Stimulated activated CD8-positive, alpha-beta memory T cell treated with anti-CD3 and anti-CD28 coated beads, Interleukin-2, amount 100 ng/mL, for 1 hour (primary cell): ENCODE data around the gene VEGFA.

Experiments used
- DNase-seq, 2 donors: peaks; one replicate each; pipeline ENCODE4 v3.0.0-alpha.2; 2020; ENCODE audit warnings: low read depth in 2 of 2

Gene VEGFA

DNA sequence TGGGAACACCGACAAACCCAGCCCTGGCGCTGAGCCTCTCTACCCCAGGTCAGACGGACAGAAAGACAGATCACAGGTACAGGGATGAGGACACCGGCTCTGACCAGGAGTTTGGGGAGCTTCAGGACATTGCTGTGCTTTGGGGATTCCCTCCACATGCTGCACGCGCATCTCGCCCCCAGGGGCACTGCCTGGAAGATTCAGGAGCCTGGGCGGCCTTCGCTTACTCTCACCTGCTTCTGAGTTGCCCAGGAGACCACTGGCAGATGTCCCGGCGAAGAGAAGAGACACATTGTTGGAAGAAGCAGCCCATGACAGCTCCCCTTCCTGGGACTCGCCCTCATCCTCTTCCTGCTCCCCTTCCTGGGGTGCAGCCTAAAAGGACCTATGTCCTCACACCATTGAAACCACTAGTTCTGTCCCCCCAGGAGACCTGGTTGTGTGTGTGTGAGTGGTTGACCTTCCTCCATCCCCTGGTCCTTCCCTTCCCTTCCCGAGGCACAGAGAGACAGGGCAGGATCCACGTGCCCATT, 15.3 kb downstream of the VEGFA start:
- no peak for DNase-seq

DNA sequence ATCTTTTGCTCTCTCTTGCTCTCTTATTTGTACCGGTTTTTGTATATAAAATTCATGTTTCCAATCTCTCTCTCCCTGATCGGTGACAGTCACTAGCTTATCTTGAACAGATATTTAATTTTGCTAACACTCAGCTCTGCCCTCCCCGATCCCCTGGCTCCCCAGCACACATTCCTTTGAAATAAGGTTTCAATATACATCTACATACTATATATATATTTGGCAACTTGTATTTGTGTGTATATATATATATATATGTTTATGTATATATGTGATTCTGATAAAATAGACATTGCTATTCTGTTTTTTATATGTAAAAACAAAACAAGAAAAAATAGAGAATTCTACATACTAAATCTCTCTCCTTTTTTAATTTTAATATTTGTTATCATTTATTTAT, 15.9 kb downstream of the VEGFA start:
- no peak for DNase-seq

GRCh38 chr6:43786664-43787329, 16.8 kb downstream of the VEGFA start:
- DNase-seq: no peak

GRCh38 chr6:43788301-43788700, 18.3 kb downstream of the VEGFA start:
- DNase-seq: no peak

GRCh38 chr6:43789447-43789846, 19.4 kb downstream of the VEGFA start:
- no peak for DNase-seq

DNA sequence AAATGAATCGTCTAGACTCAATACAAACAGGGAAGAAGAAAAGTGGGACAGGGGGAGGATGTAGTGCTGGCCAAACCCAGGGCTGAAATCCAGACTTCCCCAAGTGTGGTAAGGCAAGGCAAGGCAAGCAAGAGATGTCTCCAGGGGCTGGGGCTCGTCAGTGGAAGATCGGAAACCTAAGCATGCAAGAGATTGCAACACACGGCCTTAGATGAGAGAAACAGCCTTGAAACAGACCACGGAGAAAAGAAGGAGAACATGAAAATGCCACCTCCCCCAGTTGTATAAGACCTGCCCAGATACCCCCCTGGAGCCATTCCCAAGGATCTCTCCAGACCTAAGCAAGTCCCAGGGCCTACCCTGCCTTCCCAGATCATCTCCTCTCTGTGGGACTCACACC, 20.0 kb downstream of the VEGFA start:
- no peak for DNase-seq

GRCh38 chr6:43791745-43792422, 21.9 kb downstream of the VEGFA start:
- no peak for DNase-seq

DNA sequence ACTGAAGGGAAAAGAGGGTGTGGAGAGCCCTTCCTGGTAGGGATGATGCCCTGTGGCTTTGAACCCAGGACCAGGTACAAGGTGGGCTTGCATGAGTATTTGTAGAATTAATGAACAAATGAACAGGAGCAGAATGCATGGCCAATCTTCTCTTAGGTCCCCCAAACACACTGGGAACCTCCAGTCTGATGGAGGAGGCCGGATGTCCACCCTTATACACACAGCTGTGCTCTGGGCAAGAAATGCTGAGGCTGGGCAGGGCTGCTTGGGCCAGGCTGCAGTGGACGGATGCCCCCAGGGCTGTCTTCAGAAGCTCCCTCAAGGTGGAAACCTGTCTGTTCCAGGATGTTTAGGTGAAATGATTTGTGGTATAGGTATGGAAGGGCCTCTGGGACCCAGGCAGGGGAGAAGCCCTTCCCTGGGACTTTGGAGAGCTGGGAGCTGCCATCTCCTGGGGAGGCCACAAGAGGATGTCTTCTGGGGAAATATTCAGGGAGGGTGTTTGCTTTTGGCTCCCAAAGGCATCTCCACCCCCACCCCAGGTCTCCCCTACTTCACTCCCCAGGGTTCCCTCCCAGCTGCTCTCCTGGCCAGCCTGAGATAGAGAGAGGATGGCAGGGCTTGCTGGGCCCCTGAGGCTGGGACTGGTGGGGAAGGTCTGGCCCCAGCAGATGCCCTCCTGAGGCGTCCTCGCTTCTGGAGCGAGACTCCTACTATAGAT, 23.3 kb downstream of the VEGFA start:
- no peak for DNase-seq

DNA sequence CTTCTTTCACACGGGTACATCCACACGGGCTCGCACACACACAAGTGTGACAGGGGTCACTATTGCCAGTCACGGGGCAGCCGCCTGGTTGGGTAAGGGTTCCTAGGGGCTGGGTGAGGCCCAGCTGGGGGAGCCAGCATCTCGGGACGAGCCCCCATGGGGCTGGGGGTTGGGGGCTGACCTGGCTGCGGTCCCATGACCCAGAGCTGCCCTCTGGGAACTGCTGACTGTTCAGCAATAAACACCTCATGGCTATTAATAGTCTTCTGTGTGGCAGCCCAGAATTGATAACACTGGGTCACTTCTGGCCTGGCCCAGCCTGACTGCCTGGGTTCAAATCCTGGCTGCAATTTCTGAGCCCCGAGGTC, 23.8 kb downstream of the VEGFA start:
- DNase-seq: no peak

DNA sequence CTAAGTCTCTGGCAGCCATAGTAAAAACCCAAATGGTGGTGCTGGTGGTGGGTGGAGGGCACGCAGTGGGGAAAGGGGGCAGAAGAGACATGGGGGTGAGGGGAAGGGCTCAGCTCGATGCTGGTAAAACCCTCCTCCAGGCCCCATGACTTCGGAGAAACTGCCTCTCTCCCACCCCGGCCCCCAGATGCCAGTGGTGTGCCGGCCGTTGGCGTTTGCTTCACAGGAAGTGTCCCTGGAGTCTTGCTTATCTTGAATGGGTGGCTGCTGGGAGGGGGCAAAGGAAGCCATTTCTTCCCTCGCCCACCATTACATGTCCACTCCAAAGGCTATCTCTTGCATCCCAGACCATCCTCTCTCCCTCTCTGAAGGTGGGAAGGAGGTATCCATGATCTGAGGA, 25.4 kb downstream of the VEGFA start:
- no peak for DNase-seq

DNA sequence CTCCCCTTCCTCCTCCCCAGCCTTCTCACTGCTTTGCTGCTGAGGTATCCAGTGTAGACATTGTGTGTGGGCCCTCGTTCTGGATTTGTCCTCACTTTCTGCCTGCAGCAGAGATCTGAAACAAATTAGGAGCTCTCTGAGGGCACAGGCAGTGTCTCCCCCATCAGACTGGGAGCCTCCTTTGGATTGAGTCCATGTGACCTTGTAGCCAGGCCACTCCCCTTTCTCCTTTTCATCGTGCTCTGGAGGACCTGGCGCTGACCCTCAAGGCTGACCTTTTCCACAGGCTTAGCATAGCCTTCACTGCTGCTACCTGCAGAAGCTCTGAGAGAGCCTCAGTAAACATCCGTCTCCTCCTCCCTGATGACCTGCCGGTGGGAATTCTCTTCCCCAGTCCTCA, 26.2 kb downstream of the VEGFA start:
- no peak for DNase-seq

GRCh38 chr6:43796903-43797890, 27.2 kb downstream of the VEGFA start:
- no peak for DNase-seq

DNA sequence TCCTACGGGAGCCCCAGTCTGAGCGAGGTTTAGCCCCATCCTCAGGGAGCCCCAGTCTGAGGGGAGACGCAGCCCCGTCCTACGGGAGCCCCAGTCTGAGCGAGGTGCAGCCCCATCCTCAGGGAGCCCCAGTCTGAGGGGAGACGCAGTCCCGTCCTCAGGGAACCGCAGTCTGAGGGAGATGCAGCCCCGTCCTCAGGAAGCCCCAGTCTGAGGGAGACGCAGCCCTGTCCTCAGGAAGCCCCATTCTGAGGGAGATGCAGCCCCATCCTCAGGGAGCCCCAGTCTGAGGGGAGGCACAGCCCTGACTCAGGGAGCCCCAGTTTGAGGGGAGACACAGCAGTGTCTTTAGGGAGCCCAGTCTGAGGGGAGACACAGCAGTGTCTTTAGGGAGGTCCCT, 27.9 kb downstream of the VEGFA start:
- DNase-seq: no peak

GRCh38 chr6:43798688-43799444, 28.9 kb downstream of the VEGFA start:
- no peak for DNase-seq

GRCh38 chr6:43799551-43800297, 29.7 kb downstream of the VEGFA start:
- no peak for DNase-seq

- no peak for DNase-seq
Observed at GRCh38 chr6:43800298-43800623, 30.2 kb downstream of the VEGFA start.

DNA sequence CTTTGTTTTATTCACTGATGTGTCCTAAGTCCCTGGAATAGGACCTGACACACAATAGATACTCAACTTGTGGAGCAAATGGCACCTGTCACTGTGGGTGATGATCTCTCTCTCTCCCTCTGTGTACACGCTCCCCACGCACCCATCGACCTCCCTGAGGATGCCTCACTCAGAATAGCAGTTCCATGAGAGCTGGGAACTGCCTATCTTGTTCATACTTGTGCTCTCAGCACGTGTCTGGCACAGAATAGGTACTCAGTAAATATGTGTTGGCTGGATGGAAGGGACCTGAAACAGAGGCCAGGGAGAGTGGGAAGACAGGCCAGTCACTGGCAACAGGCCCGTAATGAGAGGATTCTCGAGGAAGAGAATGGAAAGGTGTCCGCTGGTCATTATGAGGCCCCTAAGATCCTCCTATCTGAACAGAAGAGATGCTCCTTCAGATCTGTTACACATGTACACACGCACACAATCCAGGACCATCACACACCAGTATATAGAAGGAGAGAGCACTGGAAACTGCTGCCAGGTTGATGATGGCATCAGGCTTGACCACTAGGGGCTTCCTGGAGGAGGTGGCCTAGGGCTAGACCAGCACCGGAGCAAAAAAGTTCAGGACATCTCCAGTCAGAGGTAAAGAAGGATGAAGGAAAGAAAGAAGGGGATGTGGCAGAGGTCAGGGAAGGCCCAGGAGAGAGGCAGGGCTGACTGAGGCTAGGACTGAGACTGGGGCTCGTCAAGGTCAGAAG, 30.9 kb downstream of the VEGFA start:
- DNase-seq: no peak

DNA sequence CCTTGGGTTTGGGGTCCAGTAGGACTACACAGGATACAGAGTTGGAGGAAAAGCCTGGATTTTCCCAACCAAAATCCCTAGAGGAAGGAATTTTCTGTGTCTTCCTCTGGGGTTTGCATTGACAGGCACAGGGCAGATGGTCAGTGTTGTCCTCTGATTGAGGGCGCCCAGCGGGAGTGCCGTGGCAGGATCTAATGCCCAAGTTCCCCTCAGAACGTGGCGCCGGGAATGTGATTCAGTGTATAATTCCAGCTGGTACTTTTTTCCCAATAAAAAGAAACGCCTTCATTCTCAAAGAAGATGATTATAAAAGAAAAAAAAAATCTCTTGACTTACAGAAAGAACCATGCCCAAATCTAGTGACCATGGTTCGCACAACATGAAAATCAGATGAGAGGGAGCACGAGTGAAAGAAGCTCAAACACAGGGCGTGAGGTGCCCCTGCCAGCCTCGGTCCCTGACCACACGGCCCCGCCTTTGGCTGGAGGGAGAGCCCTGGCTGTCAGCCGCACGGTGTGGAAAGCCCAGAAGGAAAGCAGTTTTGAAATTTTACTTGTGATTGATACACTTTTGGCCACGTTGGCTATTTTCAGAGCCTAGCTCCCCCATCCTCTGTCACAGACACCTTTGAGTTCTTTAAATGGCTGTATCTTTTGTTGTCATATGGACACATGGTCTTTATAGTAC, 31.6 kb downstream of the VEGFA start:
- DNase-seq: no peak
